HepG2 (cell line): ENCODE measurements around the gene PRR19. TPM values are rescaled to one million over a fixed set of nuclear protein-coding genes. Genes with fewer than 3 reads are reported as not detected.

Experiments
- BORCS8-MEF2B ChIP-seq: sonication (generic); formaldehyde crosslinking; IDR thresholded peaks from 2 replicates; pipeline ENCODE4 v1.8.0; 2022; ENCODE audit warnings: mild to moderate bottlenecking, missing genetic modification reagents
- HMGXB4 ChIP-seq, 2 experiments: sonication (generic) in 1 of 2; formaldehyde crosslinking in 1 of 2; IDR thresholded peaks; 2 replicates each; pipeline versions ENCODE4 v1.4.0 to v1.6.1; 2018 to 2020; ENCODE audit warnings: missing genetic modification reagents in 2 of 2, borderline replicate concordance in 1 of 2, low read depth in 1 of 2, mild to moderate bottlenecking in 1 of 2, missing biosample characterization in 1 of 2
- NFKB2 ChIP-seq: sonication (generic); formaldehyde crosslinking; IDR thresholded peaks from 2 replicates; pipeline ENCODE4 v1.4.0; 2020; ENCODE audit warnings: missing genetic modification reagents, borderline replicate concordance
- NONO ChIP-seq, 2 experiments: fragments of 450-650 bp in 1 of 2; sonication (generic) in 1 of 2; formaldehyde crosslinking in 1 of 2; IDR thresholded peaks in 1 of 2; conservative IDR thresholded peaks in 1 of 2; 2 replicates each; pipeline versions ENCODE4 v1.6.1 to v1.8.0; 2017 to 2022; ENCODE audit warnings: mild to moderate bottlenecking in 1 of 2, missing genetic modification reagents in 1 of 2, moderate library complexity in 1 of 2
- SCMH1 ChIP-seq: sonication (generic); formaldehyde crosslinking; IDR thresholded peaks from 2 replicates; pipeline ENCODE4 v1.9.0; 2021; ENCODE audit warnings: missing genetic modification reagents, mild to moderate bottlenecking, borderline replicate concordance
- SUZ12 ChIP-seq: fragments of 150-350 bp; IDR thresholded peaks from 2 replicates; pipeline ENCODE4 v1.6.1; 2014; ENCODE audit warnings: low read depth, low read length
- TERF1 ChIP-seq: sonication (generic); formaldehyde crosslinking; IDR thresholded peaks from 2 replicates; pipeline ENCODE4 v1.8.0; 2022; ENCODE audit warnings: mild to moderate bottlenecking, missing genetic modification reagents, moderate library complexity
- THRA ChIP-seq: sonication (generic); formaldehyde crosslinking; IDR thresholded peaks from 2 replicates; pipeline ENCODE4 v1.4.0; 2020; ENCODE audit warnings: missing genetic modification reagents, borderline replicate concordance
- ZFP1 ChIP-seq: IDR thresholded peaks from 2 replicates; pipeline ENCODE4 v1.6.1; 2016
- ZNF33B ChIP-seq: sonication (generic); formaldehyde crosslinking; IDR thresholded peaks from 2 replicates; pipeline ENCODE4 v1.5.1; 2020; ENCODE audit warnings: mild to moderate bottlenecking, missing genetic modification reagents
- ZNF362 ChIP-seq: sonication (generic); formaldehyde crosslinking; IDR thresholded peaks from 2 replicates; pipeline ENCODE4 v1.4.0; 2020; ENCODE audit warnings: missing genetic modification reagents, mild to moderate bottlenecking, borderline replicate concordance
- ZNF589 ChIP-seq: sonication (generic); formaldehyde crosslinking; conservative IDR thresholded peaks from 2 replicates; pipeline ENCODE4 v1.8.0; 2022; ENCODE audit warnings: mild to moderate bottlenecking, moderate library complexity, missing genetic modification reagents
- ZSCAN31 ChIP-seq: sonication (generic); formaldehyde crosslinking; IDR thresholded peaks from 2 replicates; pipeline ENCODE4 v1.5.0; 2020; ENCODE audit warnings: low read depth, mild to moderate bottlenecking, missing genetic modification reagents
- polyA plus RNA-seq, 8 experiments: library from polyadenylated mRNA; depleted of rRNA in 3 of 8; stranded (reverse) in 7 of 8; unstranded in 1 of 8; fragments of >200 nt; fragmentation: Illumina TruSeq in 4 of 8; extraction: Trizol in 4 of 8; gene quantifications; 2 replicates each; pipeline versions ENCODE4 v1.2.1 to v1.2.3, GENCODE V29; 2011 to 2016; ENCODE audit warnings: low read depth in 4 of 8, missing spikeins in 1 of 8, mixed read lengths in 1 of 8; ENCODE audit not compliant: insufficient read depth in 1 of 8
- total RNA-seq, 5 experiments: library from RNA; depleted of rRNA; stranded (reverse); fragments of >200 nt; fragmentation: Illumina TruSeq; extraction: Trizol; gene quantifications; 2 replicates each; pipeline ENCODE4 v1.2.3, GENCODE V29; 2016; ENCODE audit warnings: low read depth in 1 of 5
- TF ChIP-seq, protein P1 (sequence below): sonication (generic); formaldehyde crosslinking; IDR thresholded peaks from 2 replicates; pipeline ENCODE4 v1.9.0; 2022; ENCODE audit warnings: missing genetic modification reagents, mild to moderate bottlenecking, borderline replicate concordance
- TF ChIP-seq, protein P2 (sequence below): sonication (generic); formaldehyde crosslinking; IDR thresholded peaks from 2 replicates; pipeline ENCODE4 v1.5.0; 2020; ENCODE audit warnings: mild to moderate bottlenecking, missing genetic modification reagents, moderate library complexity
- TF ChIP-seq, protein P3 (sequence below): sonication (generic); formaldehyde crosslinking; IDR thresholded peaks from 2 replicates; pipeline ENCODE4 v1.5.1; 2020; ENCODE audit warnings: mild to moderate bottlenecking, moderate library complexity, missing genetic modification reagents

Gene PRR19
- total and polyA plus RNA-seq, 2 of the 13 experiments (the other 11 are each of a cell fraction or from before 2014, with no cell fraction given), result 0.21 to 0.33 TPM

DNA sequence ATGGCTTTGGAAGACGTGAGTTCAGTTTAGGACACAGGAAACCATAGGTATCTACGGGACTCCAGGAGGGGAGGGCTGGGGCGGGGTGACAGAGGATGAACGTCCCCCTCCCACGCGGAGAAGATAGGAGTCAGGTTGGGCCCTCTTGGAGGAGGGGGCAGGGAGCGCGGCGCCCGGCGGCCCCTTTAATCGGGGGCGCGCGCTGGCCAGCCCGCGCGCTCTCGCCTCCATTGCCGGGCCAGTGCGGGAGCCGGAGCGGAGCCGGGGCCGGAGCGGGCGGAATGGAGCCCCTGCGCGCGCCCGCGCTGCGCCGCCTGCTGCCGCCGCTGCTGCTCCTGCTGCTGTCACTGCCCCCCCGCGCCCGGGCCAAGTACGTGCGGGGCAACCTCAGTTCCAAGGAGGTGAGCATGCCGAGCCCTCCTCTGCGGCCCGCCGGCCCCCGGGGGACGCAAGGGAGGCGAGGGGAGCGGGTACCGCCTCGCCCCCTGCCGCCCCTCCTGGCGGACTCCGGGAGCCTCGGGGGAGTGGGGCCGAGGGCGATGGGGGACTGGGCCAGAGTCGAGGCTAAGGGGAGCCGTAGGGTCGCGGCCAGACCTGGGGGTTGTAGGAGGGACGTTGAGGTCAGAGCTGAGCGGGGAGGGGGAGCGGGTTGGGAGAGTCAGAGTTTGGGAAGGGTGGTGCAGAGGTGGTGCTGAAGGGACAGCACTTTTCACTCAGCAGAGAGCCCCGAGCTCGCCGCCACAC is 11.3 kb downstream of the PRR19 start, which contains the start of gene TMEM145 (continued):
- TF ChIP-seq ZNF589 (CRISPR knock-in tag) (0 out of 2 replicates have a peak, but pooled peaks have one; percentile 20), NONO (IDR thresholded peaks at IDR 0.05) (no peak), NONO (CRISPR knock-in tag; conservative IDR thresholded peaks at IDR 0.05) (peak; percentile 55), TERF1 (CRISPR knock-in tag) (no peak), SCMH1 (CRISPR knock-in tag) (no peak), ZFP1 (no peak), THRA (CRISPR knock-in tag) (no peak), NFKB2 (CRISPR knock-in tag) (no peak), ZSCAN31 (CRISPR knock-in tag) (no peak), ZNF362 (CRISPR knock-in tag) (no peak), ZNF33B (CRISPR knock-in tag) (no peak), BORCS8-MEF2B (CRISPR knock-in tag) (0 out of 2 replicates have a peak, but pooled peaks have one; percentile 52), HMGXB4 (CRISPR knock-in tag; IDR thresholded peaks at IDR 0.05; ENCODE audit: borderline replicate concordance in 1 of 2, low read depth in 1 of 2) (peak in 1 of 2 experiments; percentile 50; a peak in 2 of 4 replicates), SUZ12 (no peak)
- TF ChIP-seq, protein P1, sequence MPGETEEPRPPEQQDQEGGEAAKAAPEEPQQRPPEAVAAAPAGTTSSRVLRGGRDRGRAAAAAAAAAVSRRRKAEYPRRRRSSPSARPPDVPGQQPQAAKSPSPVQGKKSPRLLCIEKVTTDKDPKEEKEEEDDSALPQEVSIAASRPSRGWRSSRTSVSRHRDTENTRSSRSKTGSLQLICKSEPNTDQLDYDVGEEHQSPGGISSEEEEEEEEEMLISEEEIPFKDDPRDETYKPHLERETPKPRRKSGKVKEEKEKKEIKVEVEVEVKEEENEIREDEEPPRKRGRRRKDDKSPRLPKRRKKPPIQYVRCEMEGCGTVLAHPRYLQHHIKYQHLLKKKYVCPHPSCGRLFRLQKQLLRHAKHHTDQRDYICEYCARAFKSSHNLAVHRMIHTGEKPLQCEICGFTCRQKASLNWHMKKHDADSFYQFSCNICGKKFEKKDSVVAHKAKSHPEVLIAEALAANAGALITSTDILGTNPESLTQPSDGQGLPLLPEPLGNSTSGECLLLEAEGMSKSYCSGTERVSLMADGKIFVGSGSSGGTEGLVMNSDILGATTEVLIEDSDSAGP (CRISPR knock-in tag), result peak; percentile 99
- TF ChIP-seq, protein P2, sequence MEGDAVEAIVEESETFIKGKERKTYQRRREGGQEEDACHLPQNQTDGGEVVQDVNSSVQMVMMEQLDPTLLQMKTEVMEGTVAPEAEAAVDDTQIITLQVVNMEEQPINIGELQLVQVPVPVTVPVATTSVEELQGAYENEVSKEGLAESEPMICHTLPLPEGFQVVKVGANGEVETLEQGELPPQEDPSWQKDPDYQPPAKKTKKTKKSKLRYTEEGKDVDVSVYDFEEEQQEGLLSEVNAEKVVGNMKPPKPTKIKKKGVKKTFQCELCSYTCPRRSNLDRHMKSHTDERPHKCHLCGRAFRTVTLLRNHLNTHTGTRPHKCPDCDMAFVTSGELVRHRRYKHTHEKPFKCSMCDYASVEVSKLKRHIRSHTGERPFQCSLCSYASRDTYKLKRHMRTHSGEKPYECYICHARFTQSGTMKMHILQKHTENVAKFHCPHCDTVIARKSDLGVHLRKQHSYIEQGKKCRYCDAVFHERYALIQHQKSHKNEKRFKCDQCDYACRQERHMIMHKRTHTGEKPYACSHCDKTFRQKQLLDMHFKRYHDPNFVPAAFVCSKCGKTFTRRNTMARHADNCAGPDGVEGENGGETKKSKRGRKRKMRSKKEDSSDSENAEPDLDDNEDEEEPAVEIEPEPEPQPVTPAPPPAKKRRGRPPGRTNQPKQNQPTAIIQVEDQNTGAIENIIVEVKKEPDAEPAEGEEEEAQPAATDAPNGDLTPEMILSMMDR, result peak; percentile 45
- TF ChIP-seq, protein P3, sequence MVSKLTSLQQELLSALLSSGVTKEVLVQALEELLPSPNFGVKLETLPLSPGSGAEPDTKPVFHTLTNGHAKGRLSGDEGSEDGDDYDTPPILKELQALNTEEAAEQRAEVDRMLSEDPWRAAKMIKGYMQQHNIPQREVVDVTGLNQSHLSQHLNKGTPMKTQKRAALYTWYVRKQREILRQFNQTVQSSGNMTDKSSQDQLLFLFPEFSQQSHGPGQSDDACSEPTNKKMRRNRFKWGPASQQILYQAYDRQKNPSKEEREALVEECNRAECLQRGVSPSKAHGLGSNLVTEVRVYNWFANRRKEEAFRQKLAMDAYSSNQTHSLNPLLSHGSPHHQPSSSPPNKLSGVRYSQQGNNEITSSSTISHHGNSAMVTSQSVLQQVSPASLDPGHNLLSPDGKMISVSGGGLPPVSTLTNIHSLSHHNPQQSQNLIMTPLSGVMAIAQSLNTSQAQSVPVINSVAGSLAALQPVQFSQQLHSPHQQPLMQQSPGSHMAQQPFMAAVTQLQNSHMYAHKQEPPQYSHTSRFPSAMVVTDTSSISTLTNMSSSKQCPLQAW, result no peak
